GM19099 (cell line): ENCODE results near the gene CEP162.

Source experiments
- POLR2A ChIP-seq: IDR thresholded peaks from 3 replicates; pipeline ENCODE4 v1.6.1; 2011; ENCODE audit warnings: low read depth; ENCODE audit not compliant: insufficient read length; ENCODE audit errors: extremely low read depth

CEP162 gene

GRCh38 chr6:84103029-84103428 is 124.4 kb downstream of the CEP162 start:
- no peak for TF ChIP-seq POLR2A

- no peak for TF ChIP-seq POLR2A
These were observed 132.3 kb downstream of the CEP162 start for GRCh38 chr6:84095156-84095555.

GRCh38 chr6:84093441-84094435 is 133.7 kb downstream of the CEP162 start:
- TF ChIP-seq POLR2A = no peak

GRCh38 chr6:84089552-84089951 is 137.9 kb downstream of the CEP162 start:
- TF ChIP-seq POLR2A = no peak

GRCh38 chr6:84089081-84089480 is 138.4 kb downstream of the CEP162 start:
- TF ChIP-seq POLR2A = no peak

GRCh38 chr6:84086545-84087429 is 140.7 kb downstream of the CEP162 start:
- no peak for TF ChIP-seq POLR2A

GRCh38 chr6:84086056-84086455 is 141.4 kb downstream of the CEP162 start:
- no peak for TF ChIP-seq POLR2A

GRCh38 chr6:84082689-84083265 is 144.7 kb downstream of the CEP162 start:
- no peak for TF ChIP-seq POLR2A

- TF ChIP-seq POLR2A = no peak
These were observed 146.2 kb downstream of the CEP162 start for GRCh38 chr6:84081222-84081621.

GRCh38 chr6:84078335-84078734 is 149.1 kb downstream of the CEP162 start:
- TF ChIP-seq POLR2A = no peak

GRCh38 chr6:84077645-84078044 is 149.8 kb downstream of the CEP162 start:
- no peak for TF ChIP-seq POLR2A

- no peak for TF ChIP-seq POLR2A
These were observed 152.3 kb downstream of the CEP162 start for GRCh38 chr6:84074988-84075781.
